H1 (cell line): ENCODE data around the gene FOXN1. TPM values are rescaled to one million over a fixed set of nuclear protein-coding genes. Genes with fewer than 3 reads are reported as not detected.

ENCODE experiments used
- CTCF ChIA-PET: fragments of 300-600 bp; sonication (Branson Sonifier 250); formaldehyde crosslinking; loops from one replicate; lab custom pipeline; 2021; ENCODE audit not compliant: partially characterized antibody; lab: Charles Lee
- POLR2A ChIA-PET: fragments of 300-600 bp; sonication (Branson Sonifier 250); formaldehyde crosslinking; loops from one replicate; lab custom pipeline; 2021; ENCODE audit warnings: inconsistent platforms; ENCODE audit not compliant: partially characterized antibody; lab: Charles Lee
- DNase-seq, 2 experiments: peaks; one replicate each; pipeline versions ENCODE4 v3.0.0 to v3.0.0-alpha.2; 2010 to 2022; ENCODE audit warnings: low spot score in 2 of 2, low read depth in 1 of 2, mixed read lengths in 1 of 2
- FAIRE-seq: peaks from 2 replicates; lab custom pipeline; 2011; peaks lifted over from hg19 to GRCh38; lab: Jason Lieb, UNC
- H2AFZ ChIP-seq: 2 replicates; pipeline ENCODE4 v1.8.1; 2012; ENCODE audit warnings: low read length, inconsistent platforms
- H2AK5ac ChIP-seq: 2 replicates; pipeline ENCODE4 v1.6.1; 2013; ENCODE audit warnings: low read depth, low read length
- H2BK120ac ChIP-seq: replicated peaks from 2 replicates; pipeline ENCODE3; 2013; ENCODE audit warnings: low read depth, low read length, inconsistent platforms
- H2BK12ac ChIP-seq: 2 replicates; pipeline ENCODE4 v1.6.1; 2013; ENCODE audit warnings: low read depth, low read length
- H2BK15ac ChIP-seq: 2 replicates; pipeline ENCODE4 v1.6.1; 2013; ENCODE audit warnings: low read length
- H2BK20ac ChIP-seq: 2 replicates; pipeline ENCODE4 v1.6.1; 2013; ENCODE audit warnings: low read length
- H2BK5ac ChIP-seq: 2 replicates; pipeline ENCODE4 v1.6.1; 2013; ENCODE audit warnings: low read depth, low read length
- H3K14ac ChIP-seq: 2 replicates; pipeline ENCODE4 v1.6.1; 2013; ENCODE audit warnings: inconsistent platforms; ENCODE audit not compliant: insufficient read length
- H3K18ac ChIP-seq: 2 replicates; pipeline ENCODE4 v1.6.1; 2013; ENCODE audit warnings: low read length; ENCODE audit errors: extremely low read depth
- H3K23ac ChIP-seq: 2 replicates; pipeline ENCODE4 v1.6.1; 2013; ENCODE audit warnings: inconsistent platforms; ENCODE audit not compliant: insufficient read length
- H3K23me2 ChIP-seq: 2 replicates; pipeline ENCODE4 v1.6.1; 2013; ENCODE audit warnings: low read depth, low read length
- H3K27ac ChIP-seq: 2 replicates; pipeline ENCODE4 v1.6.1; 2011; ENCODE audit warnings: low read depth, low read length, inconsistent platforms
- H3K27me3 ChIP-seq, 4 experiments: replicated peaks in 1 of 4; 1 replicate in 1 of 4; 2 replicates in 3 of 4; pipeline versions ENCODE4 v1.6.1 to v1.8.1; 2011 to 2013; ENCODE audit warnings: low read length in 3 of 4, mild to moderate bottlenecking in 3 of 4, inconsistent platforms in 2 of 4, mixed read lengths in 2 of 4, moderate library complexity in 1 of 4; ENCODE audit not compliant: control insufficient read depth in 3 of 4, insufficient read depth in 3 of 4; ENCODE audit errors: extremely low read depth in 1 of 4
- H3K36me3 ChIP-seq, 4 experiments: 2 replicates each; pipeline versions ENCODE4 v1.6.1 to v1.8.1; 2011 to 2013; ENCODE audit warnings: mild to moderate bottlenecking in 4 of 4, low read length in 3 of 4, moderate library complexity in 2 of 4, control low read depth in 1 of 4, inconsistent platforms in 1 of 4; ENCODE audit not compliant: insufficient read depth in 4 of 4, control insufficient read depth in 2 of 4
- H3K4ac ChIP-seq: replicated peaks from 2 replicates; pipeline ENCODE3; 2013; ENCODE audit warnings: low read length, low read depth, mixed read lengths, inconsistent platforms; ENCODE audit not compliant: insufficient read length
- H3K4me1 ChIP-seq, 4 experiments: replicated peaks in 1 of 4; 1 replicate in 1 of 4; 2 replicates in 3 of 4; pipeline versions ENCODE4 v1.6.1 to v1.8.1; 2011 to 2013; ENCODE audit warnings: low read length in 3 of 4, inconsistent platforms in 2 of 4, mixed read lengths in 1 of 4; ENCODE audit not compliant: insufficient read depth in 4 of 4, control insufficient read depth in 3 of 4
- H3K4me2 ChIP-seq, 2 experiments: 2 replicates each; pipeline versions ENCODE4 v1.6.1 to v1.8.1; 2011 to 2013; ENCODE audit warnings: low read depth in 2 of 2, low read length in 2 of 2, control low read depth in 1 of 2, inconsistent platforms in 1 of 2, mild to moderate bottlenecking in 1 of 2; ENCODE audit not compliant: insufficient read depth in 1 of 2
- H3K4me3 ChIP-seq, 4 experiments: fragments of 200-600, 300-600 bp in 1 of 4; sonication (generic), shearing (Covaris generic), sonication (Bioruptor Twin) in 1 of 4; 2 replicates each; pipeline versions ENCODE4 v1.5.1 to v1.8.1; 2011 to 2016; ENCODE audit warnings: low read length in 4 of 4, low read depth in 3 of 4, control low read depth in 2 of 4, inconsistent platforms in 2 of 4, mild to moderate bottlenecking in 2 of 4, mixed read lengths in 1 of 4, moderate library complexity in 1 of 4; ENCODE audit not compliant: insufficient read depth in 2 of 4; ENCODE audit errors: extremely low read depth in 1 of 4
- H3K56ac ChIP-seq: replicated peaks from 2 replicates; pipeline ENCODE3; 2013; ENCODE audit warnings: low read depth, mild to moderate bottlenecking, mixed read lengths, low read length, inconsistent platforms; ENCODE audit not compliant: insufficient read length
- H3K79me1 ChIP-seq: 2 replicates; pipeline ENCODE4 v1.6.1; 2013; ENCODE audit warnings: low read depth, low read length, control low read depth
- H3K79me2 ChIP-seq, 2 experiments: 2 replicates each; pipeline versions ENCODE4 v1.6.1 to v1.8.1; 2012 to 2013; ENCODE audit warnings: low read length in 2 of 2, mild to moderate bottlenecking in 2 of 2, inconsistent platforms in 1 of 2; ENCODE audit not compliant: insufficient read depth in 2 of 2, control insufficient read depth in 1 of 2
- H3K9ac ChIP-seq, 4 experiments: replicated peaks in 1 of 4; 1 replicate in 1 of 4; 2 replicates in 3 of 4; pipeline versions ENCODE4 v1.6.1 to v1.8.1; 2011 to 2013; ENCODE audit warnings: low read depth in 3 of 4, low read length in 3 of 4, control low read depth in 2 of 4, mild to moderate bottlenecking in 2 of 4, moderate library complexity in 2 of 4, inconsistent platforms in 1 of 4; ENCODE audit errors: extremely low read depth in 1 of 4
- H3K9me3 ChIP-seq, 2 experiments: 2 replicates each; pipeline versions ENCODE4 v1.6.1 to v1.8.1; 2012 to 2013; ENCODE audit warnings: mild to moderate bottlenecking in 2 of 2, moderate library complexity in 2 of 2, control low read depth in 1 of 2, inconsistent platforms in 1 of 2, low read depth in 1 of 2, low read length in 1 of 2, mixed read lengths in 1 of 2; ENCODE audit not compliant: insufficient read depth in 2 of 2
- H4K20me1 ChIP-seq, 2 experiments: replicated peaks in 1 of 2; 2 replicates each; pipeline versions ENCODE3 to v1.8.1; 2011 to 2013; ENCODE audit warnings: inconsistent platforms in 2 of 2, low read length in 2 of 2, mild to moderate bottlenecking in 1 of 2; ENCODE audit not compliant: insufficient read depth in 2 of 2, control insufficient read depth in 1 of 2
- H4K5ac ChIP-seq: 2 replicates; pipeline ENCODE4 v1.6.1; 2013; ENCODE audit warnings: low read length, low read depth, mixed read lengths, inconsistent platforms; ENCODE audit not compliant: insufficient read length
- H4K8ac ChIP-seq: 2 replicates; pipeline ENCODE4 v1.8.0; 2013; ENCODE audit warnings: mild to moderate bottlenecking, moderate library complexity, low read length, inconsistent platforms; ENCODE audit not compliant: insufficient read depth; ENCODE audit errors: extremely low read depth
- H4K91ac ChIP-seq: replicated peaks from 2 replicates; pipeline ENCODE3; 2013; ENCODE audit warnings: low read length, mixed read lengths, inconsistent platforms; ENCODE audit not compliant: insufficient read length
- BACH1 ChIP-seq: IDR thresholded peaks from 2 replicates; pipeline ENCODE4 v1.6.1; 2012; ENCODE audit warnings: low read length, improper control_type of control experiment
- CBX8 ChIP-seq: fragments of 300-800, 300-1000 bp; sonication (generic); IDR thresholded peaks from 2 replicates; pipeline ENCODE4 v1.7.1; 2016; ENCODE audit warnings: low read depth, low read length, borderline replicate concordance
- CTBP2 ChIP-seq: IDR thresholded peaks from 2 replicates; pipeline ENCODE4 v1.7.0; 2011; ENCODE audit warnings: borderline replicate concordance, mild to moderate bottlenecking, moderate library complexity, mixed read lengths, low read length; ENCODE audit not compliant: insufficient read depth, insufficient read length
- GABPA ChIP-seq: IDR thresholded peaks from 2 replicates; pipeline ENCODE4 v1.6.1; 2011; ENCODE audit warnings: mild to moderate bottlenecking, low read length, moderate library complexity, borderline replicate concordance; ENCODE audit not compliant: insufficient read depth
- HDAC6 ChIP-seq: IDR thresholded peaks from one replicate; pipeline ENCODE4 v1.7.1; 2012; ENCODE audit warnings: low read depth, mild to moderate bottlenecking, inconsistent platforms, low read length, moderate library complexity
- KDM1A ChIP-seq: fragments of 200-600, 300-600 bp; sonication (generic); IDR thresholded peaks from 2 replicates; pipeline ENCODE4 v1.7.1; 2016; ENCODE audit warnings: mild to moderate bottlenecking, low read length, borderline replicate concordance
- KDM4A ChIP-seq: IDR thresholded peaks from one replicate; pipeline ENCODE4 v1.7.1; 2012; ENCODE audit warnings: low read depth, mild to moderate bottlenecking, moderate library complexity, low read length, inconsistent platforms; ENCODE audit not compliant: severe bottlenecking
- MAFK ChIP-seq: IDR thresholded peaks from 2 replicates; pipeline ENCODE4 v1.6.1; 2012; ENCODE audit warnings: low read depth, mild to moderate bottlenecking, improper control_type of control experiment, low read length
- POLR2A ChIP-seq, 2 experiments: IDR thresholded peaks; 1 replicate in 1 of 2; 2 replicates in 1 of 2; pipeline ENCODE4 v1.6.1; 2011; ENCODE audit warnings: low read depth in 2 of 2, low read length in 2 of 2, mild to moderate bottlenecking in 2 of 2; ENCODE audit errors: control extremely low read depth in 1 of 2
- RFX5 ChIP-seq: IDR thresholded peaks from 2 replicates; pipeline ENCODE4 v1.6.1; 2011; ENCODE audit warnings: low read depth, low read length, improper control_type of control experiment, borderline replicate concordance
- RXRA ChIP-seq: IDR thresholded peaks from 2 replicates; pipeline ENCODE4 v1.6.1; 2011; ENCODE audit warnings: low read depth, mild to moderate bottlenecking, low read length, moderate library complexity; ENCODE audit not compliant: insufficient read depth
- SIRT6 ChIP-seq: IDR thresholded peaks from one replicate; pipeline ENCODE4 v1.7.1; 2012; ENCODE audit warnings: low read length, inconsistent platforms
- TBP ChIP-seq: IDR thresholded peaks from 2 replicates; pipeline ENCODE4 v1.6.1; 2011; ENCODE audit warnings: low read depth, low read length, improper control_type of control experiment
- WGBS, 2 experiments: shearing (Covaris generic) in 1 of 2; methylation state at CpG; one replicate each; pipeline versions ENCODE4 v1.1.6 to v1.1.7; 2013 to 2015; ENCODE audit warnings: low lambda C conversion rate in 2 of 2, mixed read lengths in 2 of 2, inconsistent platforms in 1 of 2, low coverage in 1 of 2, missing lambda C conversion rate in 1 of 2; ENCODE audit not compliant: insufficient replicate concordance in 2 of 2, insufficient coverage in 1 of 2, insufficient read length in 1 of 2; ENCODE audit errors: extremely low coverage in 1 of 2, missing lambda C conversion rate in 1 of 2; 5-methylcytosine and 5-hydroxymethylcytosine counted together
- polyA plus RNA-seq, 7 experiments: library from polyadenylated mRNA; depleted of rRNA in 3 of 7; stranded (reverse) in 5 of 7; unstranded in 2 of 7; fragments of >200 nt in 5 of 7; fragments of 200-250 nt in 2 of 7; gene quantifications; 1 replicate in 5 of 7; 2 replicates in 1 of 7; 4 replicates in 1 of 7; pipeline versions ENCODE4 v1.2.1 to v1.2.3, GENCODE V29; 2011 to 2013; ENCODE audit warnings: missing spikeins in 2 of 7, mixed read lengths in 2 of 7
- total RNA-seq: library from RNA; stranded (reverse); fragmentation: NEBNext Ultra II Directional; extraction: Animal tissue kit (Norgen Biotek cat#: 25700); gene quantifications from 2 replicates; pipeline ENCODE4 v1.2.1, GENCODE V29; 2021
- TF ChIP-seq, protein P1 (sequence below): IDR thresholded peaks from 2 replicates; pipeline ENCODE4 v1.6.1; 2012; ENCODE audit warnings: low read length, inconsistent platforms

The FOXN1 gene
- total and polyA plus RNA-seq, 2 of the 8 experiments (the other 6 are each of a cell fraction or from before 2014, with no cell fraction given): not detected

DNA sequence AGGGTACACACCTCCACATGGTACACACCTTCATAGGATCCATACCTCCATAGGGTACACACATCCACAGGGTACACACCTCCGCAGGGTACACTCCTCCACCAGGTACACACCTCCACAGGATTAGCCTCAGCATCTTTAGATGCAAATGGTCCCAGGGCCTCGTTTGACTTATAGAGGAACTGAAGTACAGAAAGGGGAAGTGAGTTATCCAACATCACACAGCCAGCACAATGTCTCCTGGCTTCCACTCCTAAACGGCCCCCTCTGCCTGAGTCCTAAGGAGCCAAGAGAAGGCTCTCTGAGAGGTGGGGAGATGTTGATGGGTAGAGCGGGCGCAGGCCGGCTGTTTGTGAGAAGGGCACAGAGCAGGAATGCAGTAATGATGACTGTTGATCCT, 12.0 kb downstream of the FOXN1 start:
- FAIRE-seq: no peak
- TF ChIP-seq RXRA (no peak), SIRT6 (no peak), TBP (no peak), RFX5 (no peak), KDM4A (no peak), MAFK (no peak), CTBP2 (no peak), POLR2A (IDR thresholded peaks at IDR 0.05; ENCODE audit: control extremely low read depth in 1 of 2, low read depth in 2 of 2, low read length in 2 of 2) (no peak), CBX8 (no peak), GABPA (no peak), KDM1A (no peak), HDAC6 (no peak), BACH1 (no peak)
- TF ChIP-seq, protein P1, sequence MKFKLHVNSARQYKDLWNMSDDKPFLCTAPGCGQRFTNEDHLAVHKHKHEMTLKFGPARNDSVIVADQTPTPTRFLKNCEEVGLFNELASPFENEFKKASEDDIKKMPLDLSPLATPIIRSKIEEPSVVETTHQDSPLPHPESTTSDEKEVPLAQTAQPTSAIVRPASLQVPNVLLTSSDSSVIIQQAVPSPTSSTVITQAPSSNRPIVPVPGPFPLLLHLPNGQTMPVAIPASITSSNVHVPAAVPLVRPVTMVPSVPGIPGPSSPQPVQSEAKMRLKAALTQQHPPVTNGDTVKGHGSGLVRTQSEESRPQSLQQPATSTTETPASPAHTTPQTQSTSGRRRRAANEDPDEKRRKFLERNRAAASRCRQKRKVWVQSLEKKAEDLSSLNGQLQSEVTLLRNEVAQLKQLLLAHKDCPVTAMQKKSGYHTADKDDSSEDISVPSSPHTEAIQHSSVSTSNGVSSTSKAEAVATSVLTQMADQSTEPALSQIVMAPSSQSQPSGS: no peak

More for the DNA sequence above, 12.0 kb downstream of the FOXN1 start:
- Histone ChIP-seq H2BK5ac (no peak overlapping the region), H3K4ac (no peak overlapping the region), H2BK120ac (no peak overlapping the region), H3K36me3 (no peaks in the 10 kb centered on the region), H4K8ac (no peak overlapping the region), H3K14ac (no peak overlapping the region), H3K27ac (no peak overlapping the region), H3K23me2 (no peaks in the 10 kb centered on the region), H4K5ac (no peak overlapping the region), H3K23ac (no peak overlapping the region), H3K79me1 (no peaks in the 10 kb centered on the region), H4K91ac (no peak overlapping the region), H2BK20ac (no peak overlapping the region), H3K56ac (no peak overlapping the region), H2AFZ (no peak overlapping the region), H3K9ac (no peak overlapping the region), H3K4me2 (no peak overlapping the region), H2AK5ac (no peak overlapping the region), H3K27me3 (no peaks in the 10 kb centered on the region), H3K79me2 (no peaks in the 10 kb centered on the region), H4K20me1 (no peaks in the 10 kb centered on the region), H2BK15ac (no peak overlapping the region), H3K18ac (no peak overlapping the region), H3K9me3 (no peaks in the 10 kb centered on the region), H2BK12ac (no peak overlapping the region), H3K4me3 (no peak overlapping the region), H3K4me1 (peaks cover 0 to 12% (median 4%) of the 10 kb centered on the region in 4 experiments; a peak in 3 of 7 replicates)
- POLR2A ChIA-PET: no interaction called here
- WGBS, 2 experiments: 95% methylated on average over 6 of the region's 6 CpGs; no CpG with 5 or more reads in 1 of the 2 experiments
- CTCF ChIA-PET: no interaction called here
- no peak for DNase-seq
